ENCODE measurements around the gene ZNF397.

ZNF397 gene

DNA sequence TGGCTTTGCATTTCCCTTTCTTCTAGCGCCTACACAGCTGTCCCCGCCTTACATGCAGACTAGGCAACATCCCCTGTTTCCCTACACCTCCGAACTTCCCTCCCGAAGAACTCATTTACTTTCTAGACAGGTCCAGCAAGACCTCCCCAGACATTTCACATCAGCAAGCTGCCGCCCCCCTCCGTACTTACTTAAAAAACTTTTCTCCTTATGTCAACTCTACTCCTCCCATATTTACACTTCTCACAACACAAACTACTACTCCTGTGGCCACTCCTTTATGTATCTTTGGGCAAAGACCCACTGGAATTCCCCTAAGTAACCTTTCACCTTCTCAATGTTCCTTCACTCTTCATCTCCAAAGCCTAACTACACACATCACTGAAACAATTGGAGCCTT lies 20.4 kb upstream of the ZNF397 start:
- no peak for ATAC-seq (replicated peaks; ENCODE audit: extremely low read depth, poor library complexity, severe bottlenecking)
- no peaks in the 10 kb centered on the region for H3K36me3 Mint-ChIP-seq (ENCODE audit: insufficient read depth)

DNA sequence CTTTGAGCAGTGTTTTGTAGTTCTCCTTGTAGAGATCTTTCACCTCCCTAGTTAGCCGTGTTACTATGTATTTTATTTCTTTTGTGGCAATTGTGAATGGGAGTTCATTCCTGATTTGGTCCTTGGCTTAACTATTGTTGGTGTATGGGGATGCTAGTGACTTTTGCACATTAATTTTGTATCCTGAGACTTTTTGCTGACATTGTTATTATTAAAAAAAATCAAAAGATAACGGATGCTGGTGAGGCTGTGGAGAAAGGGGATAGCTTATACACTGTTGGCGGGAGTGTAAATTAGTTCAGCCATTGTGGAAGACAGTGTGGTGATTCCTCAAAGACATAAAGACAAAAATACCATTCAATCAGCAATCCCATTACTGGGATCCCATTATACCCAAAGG lies 17.0 kb upstream of the ZNF397 start:
- H3K4me1 Mint-ChIP-seq = no peaks in the 10 kb centered on the region
- peaks cover 13% of the 10 kb centered on the region for H3K27me3 Mint-ChIP-seq
- no peaks in the 10 kb centered on the region for H3K9me3 Mint-ChIP-seq
- ATAC-seq (replicated peaks; ENCODE audit: extremely low read depth, poor library complexity, severe bottlenecking) (no peak), DNase-seq (ENCODE audit: low spot score in 2 of 2) (no peak)
- H3K36me3 Mint-ChIP-seq (ENCODE audit: insufficient read depth) = no peaks in the 10 kb centered on the region
- H3K27ac Mint-ChIP-seq (ENCODE audit: low read depth) = no peak overlapping the region
- H3K4me3 Mint-ChIP-seq = no peak overlapping the region

More for the DNA sequence above, 20.4 kb upstream of the ZNF397 start:
- no peak overlapping the region for H3K27ac Mint-ChIP-seq (ENCODE audit: low read depth)
- no peaks in the 10 kb centered on the region for H3K9me3 Mint-ChIP-seq
- no peak overlapping the region for H3K4me3 Mint-ChIP-seq
- H3K4me1 Mint-ChIP-seq = no peaks in the 10 kb centered on the region
- no peak for DNase-seq (ENCODE audit: low spot score in 2 of 2)
- H3K27me3 Mint-ChIP-seq = peaks cover 33% of the 10 kb centered on the region

DNA sequence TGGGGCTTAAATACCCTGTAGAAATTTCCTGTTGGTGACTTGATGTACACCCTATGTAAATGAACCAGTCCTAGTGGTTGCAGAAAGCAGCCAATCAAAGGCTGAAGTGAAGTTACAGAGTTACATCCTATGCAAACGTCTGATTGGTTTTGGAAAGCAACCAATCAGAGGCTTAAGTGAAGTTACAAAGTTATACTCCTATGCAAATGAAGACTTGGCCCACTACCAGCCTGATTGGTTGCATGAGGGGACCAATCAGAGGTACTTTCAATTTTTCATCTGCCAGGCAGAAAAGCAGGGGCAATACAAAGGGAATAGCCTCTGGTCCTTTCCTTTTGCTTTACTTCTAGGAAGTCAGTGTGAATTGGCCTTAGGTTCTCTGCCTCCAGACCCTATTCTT lies 13.6 kb upstream of the ZNF397 start:
- no peak for DNase-seq (ENCODE audit: low spot score in 2 of 2)
- peak overlapping the region; percentile 16 for H3K27ac Mint-ChIP-seq (ENCODE audit: low read depth)
- peaks cover 4% of the 10 kb centered on the region for H3K4me1 Mint-ChIP-seq
- H3K36me3 Mint-ChIP-seq (ENCODE audit: insufficient read depth) = peaks cover 1% of the 10 kb centered on the region
- H3K9me3 Mint-ChIP-seq = no peaks in the 10 kb centered on the region
- ATAC-seq (replicated peaks; ENCODE audit: extremely low read depth, poor library complexity, severe bottlenecking) = no peak
- peaks cover 13% of the 10 kb centered on the region for H3K27me3 Mint-ChIP-seq
- H3K4me3 Mint-ChIP-seq = no peak overlapping the region

DNA sequence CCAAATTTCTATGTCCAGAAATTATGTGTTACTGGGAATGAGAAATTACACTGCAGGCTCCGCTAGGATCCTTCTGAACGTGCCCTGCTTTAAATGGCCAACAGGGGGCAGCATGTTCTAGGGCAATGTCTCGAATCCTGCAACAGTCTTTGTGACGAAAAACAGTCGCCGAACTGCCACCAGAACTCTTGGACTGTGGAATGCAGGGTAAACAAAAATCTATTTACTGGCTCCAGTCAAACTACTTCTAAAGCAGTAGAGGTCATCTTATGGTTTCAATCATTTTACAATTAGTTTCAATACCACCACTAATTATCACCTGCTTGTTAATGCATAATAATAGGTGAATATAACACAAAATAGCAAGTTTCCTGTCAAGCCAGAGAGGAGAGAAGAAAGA lies 9.8 kb upstream of the ZNF397 start:
- Mint-ChIP-seq H3K27ac (ENCODE audit: low read depth) (peak overlapping the region; percentile 9), H3K4me3 (no peak overlapping the region), H3K36me3 (ENCODE audit: insufficient read depth) (peaks cover 1% of the 10 kb centered on the region), H3K9me3 (no peaks in the 10 kb centered on the region), H3K27me3 (no peaks in the 10 kb centered on the region), H3K4me1 (peaks cover 4% of the 10 kb centered on the region)
- DNase-seq (ENCODE audit: low spot score in 2 of 2) = peak; percentile 68 to 69
- ATAC-seq (replicated peaks; ENCODE audit: extremely low read depth, poor library complexity, severe bottlenecking) = peak; percentile 75

DNA sequence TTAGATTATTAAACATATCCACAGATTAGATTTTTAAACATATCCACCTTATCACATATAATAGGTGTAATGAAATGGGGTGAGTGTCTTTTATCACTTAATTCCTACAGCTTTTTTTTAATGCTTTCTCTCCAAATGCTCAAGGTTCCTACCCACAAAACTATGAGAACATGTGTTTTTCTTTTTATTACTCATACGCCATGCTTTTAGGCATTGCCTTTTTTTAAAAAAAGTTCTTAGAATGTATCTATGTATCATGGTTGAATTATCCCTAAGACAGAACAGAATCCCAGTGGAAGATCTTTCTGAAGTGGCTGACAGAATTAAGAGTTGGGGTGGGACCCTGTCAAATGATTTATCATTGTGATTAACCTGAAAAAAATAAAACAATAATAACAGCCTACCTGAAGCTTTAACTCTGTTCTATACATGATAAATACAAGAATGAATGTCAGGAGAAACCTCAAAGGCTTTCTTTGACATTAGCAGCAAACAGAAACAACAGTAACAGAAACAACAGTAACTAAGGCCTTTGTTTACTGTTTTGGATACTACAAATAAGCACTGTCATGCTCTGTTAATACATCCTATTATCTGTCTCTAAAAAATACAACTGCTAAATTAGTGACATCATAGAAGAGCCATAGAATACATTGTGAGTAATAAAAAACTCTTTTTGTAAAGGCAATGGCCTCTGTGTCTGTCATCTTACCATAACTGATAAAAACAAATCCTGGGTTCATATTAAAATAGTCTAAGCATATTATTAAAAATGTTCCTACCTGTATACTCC lies 4.1 kb upstream of the ZNF397 start:
- Mint-ChIP-seq H3K4me1 (no peaks in the 10 kb centered on the region), H3K9me3 (no peaks in the 10 kb centered on the region), H3K4me3 (no peak overlapping the region), H3K36me3 (ENCODE audit: insufficient read depth) (peaks cover 9% of the 10 kb centered on the region), H3K27ac (ENCODE audit: low read depth) (no peak overlapping the region), H3K27me3 (no peaks in the 10 kb centered on the region)
- no peak for ATAC-seq (replicated peaks; ENCODE audit: extremely low read depth, poor library complexity, severe bottlenecking)
- no peak for DNase-seq (ENCODE audit: low spot score in 2 of 2)

DNA sequence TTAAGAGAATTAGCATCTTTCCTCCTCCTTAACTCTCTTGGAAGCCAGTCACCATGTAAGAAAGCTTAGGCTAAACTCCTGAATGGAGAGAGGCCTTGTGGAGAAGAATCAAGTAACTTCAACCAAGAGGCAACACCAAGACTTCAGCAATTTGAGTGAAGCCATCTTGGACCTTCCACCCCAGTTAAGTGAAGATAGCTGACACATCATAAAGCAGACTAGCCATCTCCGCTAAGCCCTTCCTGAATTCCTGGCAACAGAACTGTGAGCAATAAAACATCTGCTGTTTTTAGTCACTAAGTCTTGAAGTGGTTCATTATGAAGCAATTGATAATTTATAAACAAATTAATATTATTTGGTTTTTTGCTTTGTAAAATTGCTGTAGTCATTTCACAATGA lies 1.5 kb upstream of the ZNF397 start:
- DNase-seq (ENCODE audit: low spot score in 2 of 2) = no peak
- Mint-ChIP-seq H3K27ac (ENCODE audit: low read depth) (no peak overlapping the region), H3K9me3 (no peaks in the 10 kb centered on the region), H3K27me3 (no peaks in the 10 kb centered on the region), H3K4me3 (no peak overlapping the region), H3K4me1 (peaks cover 16% of the 10 kb centered on the region), H3K36me3 (ENCODE audit: insufficient read depth) (peaks cover 17% of the 10 kb centered on the region)
- ATAC-seq (replicated peaks; ENCODE audit: extremely low read depth, poor library complexity, severe bottlenecking) = no peak

DNA sequence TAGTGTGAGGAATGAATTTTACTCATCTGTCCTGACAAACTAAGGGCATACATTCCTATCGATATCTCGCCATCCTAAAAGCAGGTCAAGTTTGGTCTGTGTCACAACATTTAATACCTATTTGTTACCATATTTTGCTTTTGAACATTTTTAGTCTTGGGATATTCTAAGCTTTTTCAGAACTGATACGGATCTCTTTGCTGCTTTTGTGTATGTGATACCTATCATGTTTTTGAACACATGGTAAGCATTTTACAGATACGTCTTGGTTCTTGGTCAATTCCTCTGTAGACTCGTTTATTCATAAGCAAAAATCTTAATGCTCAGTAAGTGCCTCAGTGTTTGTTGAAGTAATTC lies 592 bp downstream of the ZNF397 start:
- Mint-ChIP-seq H3K4me1 (peaks cover 26% of the 10 kb centered on the region), H3K9me3 (no peaks in the 10 kb centered on the region), H3K4me3 (peak overlapping the region; percentile 96), H3K36me3 (ENCODE audit: insufficient read depth) (peaks cover 33% of the 10 kb centered on the region), H3K27me3 (no peaks in the 10 kb centered on the region), H3K27ac (ENCODE audit: low read depth) (peak overlapping the region; percentile 98)
- DNase-seq (ENCODE audit: low spot score in 2 of 2) = no peak
- ATAC-seq (replicated peaks; ENCODE audit: extremely low read depth, poor library complexity, severe bottlenecking) = no peak

DNA sequence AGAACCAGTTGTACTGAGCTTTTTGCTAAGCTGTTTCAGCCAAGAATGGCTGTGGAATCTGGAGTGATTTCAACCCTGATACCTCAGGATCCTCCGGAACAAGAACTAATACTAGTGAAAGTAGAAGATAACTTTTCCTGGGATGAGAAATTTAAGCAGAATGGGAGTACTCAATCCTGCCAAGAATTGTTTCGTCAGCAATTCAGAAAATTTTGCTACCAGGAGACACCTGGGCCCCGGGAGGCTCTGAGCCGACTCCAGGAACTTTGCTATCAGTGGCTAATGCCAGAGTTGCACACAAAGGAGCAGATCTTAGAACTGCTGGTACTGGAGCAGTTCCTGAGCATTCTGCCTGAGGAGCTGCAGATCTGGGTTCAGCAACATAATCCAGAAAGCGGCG lies 1.6 kb downstream of the ZNF397 start:
- DNase-seq (ENCODE audit: low spot score in 2 of 2) = no peak
- H3K4me3 Mint-ChIP-seq = no peak overlapping the region
- no peaks in the 10 kb centered on the region for H3K27me3 Mint-ChIP-seq
- H3K4me1 Mint-ChIP-seq = peaks cover 31% of the 10 kb centered on the region
- peak overlapping the region; percentile 57 for H3K27ac Mint-ChIP-seq (ENCODE audit: low read depth)
- no peak for ATAC-seq (replicated peaks; ENCODE audit: extremely low read depth, poor library complexity, severe bottlenecking)
- no peaks in the 10 kb centered on the region for H3K9me3 Mint-ChIP-seq
- H3K36me3 Mint-ChIP-seq (ENCODE audit: insufficient read depth) = peaks cover 39% of the 10 kb centered on the region

DNA sequence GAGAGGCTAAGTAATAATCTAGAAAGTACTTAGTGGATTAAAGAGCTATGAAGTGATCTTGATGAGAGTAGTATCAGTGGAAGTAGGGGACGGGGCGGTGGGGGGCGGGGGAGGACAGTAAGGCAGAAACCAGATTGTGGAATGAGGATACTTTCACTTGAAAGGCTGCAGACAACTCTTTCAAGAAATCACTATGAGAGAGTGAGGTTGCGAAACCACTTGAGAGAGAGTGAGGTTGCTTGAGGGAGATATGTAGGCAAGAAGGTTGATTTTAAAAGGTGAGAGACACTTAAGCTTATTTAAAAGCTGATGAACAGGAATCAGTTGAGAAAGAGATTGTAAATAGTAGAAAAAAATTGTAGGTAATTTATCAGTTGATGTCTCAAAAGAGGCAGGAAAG lies 3.8 kb downstream of the ZNF397 start:
- H3K4me3 Mint-ChIP-seq = no peak overlapping the region
- ATAC-seq (replicated peaks; ENCODE audit: extremely low read depth, poor library complexity, severe bottlenecking) (no peak), DNase-seq (ENCODE audit: low spot score in 2 of 2) (no peak)
- peaks cover 31% of the 10 kb centered on the region for H3K4me1 Mint-ChIP-seq
- no peak overlapping the region for H3K27ac Mint-ChIP-seq (ENCODE audit: low read depth)
- H3K27me3 Mint-ChIP-seq = no peaks in the 10 kb centered on the region
- H3K9me3 Mint-ChIP-seq = no peaks in the 10 kb centered on the region
- H3K36me3 Mint-ChIP-seq (ENCODE audit: insufficient read depth) = peaks cover 48% of the 10 kb centered on the region

DNA sequence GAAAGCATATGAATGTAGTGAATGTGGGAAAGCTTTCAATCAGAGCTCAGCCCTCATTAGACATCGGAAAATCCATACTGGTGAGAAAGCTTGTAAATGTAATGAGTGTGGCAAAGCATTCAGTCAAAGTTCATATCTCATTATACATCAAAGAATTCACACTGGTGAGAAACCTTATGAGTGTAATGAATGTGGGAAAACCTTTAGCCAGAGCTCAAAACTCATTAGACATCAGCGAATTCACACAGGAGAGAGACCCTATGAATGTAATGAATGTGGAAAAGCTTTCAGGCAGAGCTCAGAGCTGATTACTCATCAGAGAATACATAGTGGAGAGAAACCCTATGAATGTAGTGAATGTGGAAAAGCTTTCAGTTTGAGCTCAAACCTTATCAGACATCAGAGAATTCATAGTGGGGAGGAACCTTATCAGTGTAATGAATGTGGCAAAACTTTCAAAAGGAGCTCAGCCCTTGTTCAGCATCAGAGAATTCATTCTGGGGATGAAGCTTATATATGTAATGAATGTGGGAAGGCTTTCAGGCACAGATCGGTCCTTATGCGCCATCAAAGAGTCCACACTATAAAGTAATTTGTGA lies 5.0 kb downstream of the ZNF397 start:
- Mint-ChIP-seq H3K4me3 (no peak overlapping the region), H3K27ac (ENCODE audit: low read depth) (no peak overlapping the region), H3K4me1 (peaks cover 31% of the 10 kb centered on the region), H3K27me3 (no peaks in the 10 kb centered on the region), H3K36me3 (ENCODE audit: insufficient read depth) (peaks cover 42% of the 10 kb centered on the region), H3K9me3 (no peaks in the 10 kb centered on the region)
- no peak for DNase-seq (ENCODE audit: low spot score in 2 of 2)
- no peak for ATAC-seq (replicated peaks; ENCODE audit: extremely low read depth, poor library complexity, severe bottlenecking)

DNA sequence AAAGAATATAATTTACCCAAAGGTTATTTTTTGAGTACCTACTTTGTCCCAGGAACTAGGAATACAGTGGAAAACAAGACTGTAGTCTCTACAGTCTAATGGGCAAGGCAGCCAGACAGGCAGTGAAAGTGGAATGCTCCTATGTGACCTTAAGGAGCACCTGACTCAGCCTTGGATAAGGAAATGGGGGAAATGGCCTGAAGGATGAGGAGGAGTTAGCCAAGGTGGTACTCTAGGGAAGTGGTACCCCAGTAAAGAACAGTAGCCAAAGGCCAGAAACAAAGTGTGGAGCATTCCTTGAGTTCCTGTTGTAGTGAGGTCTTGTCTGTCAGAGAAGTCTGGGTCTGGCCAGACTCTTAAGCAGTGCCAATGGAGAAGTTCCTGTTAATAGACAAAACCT lies 6.0 kb downstream of the ZNF397 start:
- H3K36me3 Mint-ChIP-seq (ENCODE audit: insufficient read depth) = peaks cover 43% of the 10 kb centered on the region
- no peak overlapping the region for H3K27ac Mint-ChIP-seq (ENCODE audit: low read depth)
- ATAC-seq (replicated peaks; ENCODE audit: extremely low read depth, poor library complexity, severe bottlenecking) (no peak), DNase-seq (ENCODE audit: low spot score in 2 of 2) (no peak)
- no peaks in the 10 kb centered on the region for H3K27me3 Mint-ChIP-seq
- peaks cover 31% of the 10 kb centered on the region for H3K4me1 Mint-ChIP-seq
- H3K4me3 Mint-ChIP-seq = no peak overlapping the region
- H3K9me3 Mint-ChIP-seq = no peaks in the 10 kb centered on the region

DNA sequence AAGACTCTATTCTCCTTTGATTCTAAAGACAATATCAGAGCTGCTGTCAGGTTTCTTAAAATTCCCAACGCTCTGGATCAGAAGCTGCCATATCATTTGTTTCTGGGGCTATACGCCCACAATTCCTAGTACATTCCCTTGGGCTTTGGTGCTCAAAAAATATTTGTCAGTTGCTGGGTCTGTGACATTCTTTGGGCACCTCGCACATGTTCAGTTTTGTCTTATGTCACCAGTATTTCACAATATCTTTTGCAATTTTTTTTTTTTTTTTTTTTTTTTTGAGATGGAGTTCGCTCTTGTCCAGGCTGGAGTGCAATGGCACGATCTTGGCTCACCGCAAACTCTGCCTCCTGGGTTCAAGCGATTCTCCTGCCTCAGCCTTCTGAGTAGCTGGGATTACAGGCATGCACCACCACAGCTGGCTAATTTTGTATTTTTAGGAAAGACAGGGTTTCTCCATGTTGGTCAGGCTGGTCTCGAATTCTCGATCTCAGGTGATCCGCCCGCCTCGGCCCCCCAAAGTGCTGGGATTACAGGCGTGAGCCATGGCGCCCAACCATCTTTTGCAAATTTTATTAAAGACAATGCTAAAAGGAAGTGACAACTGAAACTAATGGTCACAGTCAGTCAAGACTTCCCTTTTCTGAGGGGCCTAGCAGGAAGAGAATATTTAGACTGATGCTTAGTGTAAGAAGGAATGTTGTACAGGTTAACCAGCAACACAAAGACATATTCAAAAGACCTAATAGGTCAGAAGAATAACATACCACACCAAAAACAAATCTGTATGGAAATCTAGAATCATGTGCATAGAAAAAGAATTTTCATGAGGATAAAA lies 6.8 kb downstream of the ZNF397 start:
- H3K27me3 Mint-ChIP-seq = no peaks in the 10 kb centered on the region
- DNase-seq (ENCODE audit: low spot score in 2 of 2) = no peak
- peaks cover 43% of the 10 kb centered on the region for H3K36me3 Mint-ChIP-seq (ENCODE audit: insufficient read depth)
- H3K4me1 Mint-ChIP-seq = peaks cover 28% of the 10 kb centered on the region
- no peak overlapping the region for H3K4me3 Mint-ChIP-seq
- peaks cover 4% of the 10 kb centered on the region for H3K9me3 Mint-ChIP-seq
- H3K27ac Mint-ChIP-seq (ENCODE audit: low read depth) = no peak overlapping the region
- ATAC-seq (replicated peaks; ENCODE audit: extremely low read depth, poor library complexity, severe bottlenecking) = no peak

DNA sequence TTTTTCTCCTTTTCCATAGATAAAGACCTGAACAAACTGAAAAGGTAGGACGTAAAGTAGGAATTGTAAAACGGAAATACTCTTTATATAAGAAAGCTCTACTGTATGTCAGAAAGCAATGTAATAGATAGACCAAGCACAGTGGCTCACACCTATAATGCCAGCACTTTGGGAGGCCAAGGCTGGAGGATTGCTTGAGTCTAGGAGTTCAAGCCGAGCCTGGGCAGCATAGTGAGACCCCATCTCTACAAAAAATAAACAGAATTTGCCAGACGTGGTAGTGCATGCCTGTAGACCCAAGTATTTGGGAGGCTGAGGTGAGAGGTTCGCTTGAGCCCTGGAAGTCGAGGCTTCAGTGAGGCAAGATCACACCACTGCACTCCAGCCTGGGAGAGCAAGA lies 7.6 kb downstream of the ZNF397 start:
- no peak for ATAC-seq (replicated peaks; ENCODE audit: extremely low read depth, poor library complexity, severe bottlenecking)
- H3K4me1 Mint-ChIP-seq = peaks cover 23% of the 10 kb centered on the region

More for the DNA sequence above, 7.6 kb downstream of the ZNF397 start:
- Mint-ChIP-seq H3K27ac (ENCODE audit: low read depth) (no peak overlapping the region), H3K27me3 (no peaks in the 10 kb centered on the region), H3K36me3 (ENCODE audit: insufficient read depth) (peaks cover 43% of the 10 kb centered on the region), H3K4me3 (no peak overlapping the region), H3K9me3 (peaks cover 10% of the 10 kb centered on the region)
- no peak for DNase-seq (ENCODE audit: low spot score in 2 of 2)

All from central memory CD8-positive, alpha-beta T cell (primary cell).